Ovary (tissue), 3 donors: ENCODE measurements around the gene HCFC1R1.

Experiments used
- CTCF ChIP-seq, 3 donors: fragments of 450-650 bp in 2 of 3; fragments of 200-600 bp in 1 of 3; IDR thresholded peaks; one replicate each; pipeline versions ENCODE4 v1.5.1 to v1.8.0; 2016 to 2022; ENCODE audit warnings: antibody characterized with exemption in 3 of 3, mild to moderate bottlenecking in 1 of 3
- EP300 ChIP-seq: sonication (generic); formaldehyde crosslinking; IDR thresholded peaks from one replicate; pipeline ENCODE4 v1.6.1; 2017; ENCODE audit warnings: antibody characterized with exemption
- POLR2A ChIP-seq: fragments of 450-650 bp; IDR thresholded peaks from one replicate; pipeline ENCODE4 v1.6.1; 2017; ENCODE audit warnings: antibody characterized with exemption, mild to moderate bottlenecking, moderate library complexity
- donor health status: DM: no; HTN: no; CAD: no.

DNA sequence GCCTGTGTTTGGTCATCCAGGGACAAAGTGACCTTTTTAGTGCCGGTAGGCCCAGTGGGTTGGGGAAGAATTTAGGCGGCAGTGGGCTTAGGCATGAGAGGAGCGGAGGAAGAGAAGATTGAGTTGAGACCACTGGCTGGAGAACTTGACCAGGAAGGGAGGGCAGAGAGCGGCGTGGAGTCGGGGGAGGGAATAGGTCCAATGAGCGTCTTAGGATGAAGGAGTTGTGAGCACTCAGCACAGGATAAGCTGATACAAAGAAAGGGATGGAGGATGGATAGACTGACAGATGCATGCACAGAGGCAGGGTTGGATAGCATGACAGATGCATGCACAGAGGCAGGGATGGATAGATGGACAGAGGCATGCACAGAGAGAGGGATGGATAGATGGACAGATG is 49.7 kb upstream of the HCFC1R1 start:
- TF ChIP-seq CTCF (IDR thresholded peaks at IDR 0.05) (no peak), EP300 (no peak), POLR2A (no peak)
